ENCODE results near the gene FIG4. TPM values are rescaled to one million over a fixed set of nuclear protein-coding genes. Genes with fewer than 3 reads are reported as not detected.
"Not testable (repeated sequence)": the region's sequence is repeated elsewhere in the genome, so short reads cannot be mapped to it uniquely, and the experiment has no call there.

Gene FIG4
- total and polyA plus RNA-seq, 4 donors, result 10.8 to 20.4 (median 15.5) TPM

GRCh38 chr6:109676724-109677123 lies 14.4 kb upstream of the FIG4 start:
- Histone ChIP-seq H3K4me3 (no peak overlapping the region), H3K4me1 (ENCODE audit: control insufficient read depth in 5 of 5, insufficient read depth in 5 of 5, low read length in 5 of 5) (peaks cover 0 to 4% (median 0%) of the 10 kb centered on the region in 5 donors), H3K9me3 (ENCODE audit: control insufficient read depth in 4 of 4, insufficient read depth in 3 of 4, low read length in 3 of 4) (no peaks in the 10 kb centered on the region), H3K27me3 (ENCODE audit: control insufficient read depth in 3 of 3, insufficient read depth in 3 of 3, low read length in 2 of 3) (no peaks in the 10 kb centered on the region), H3K9ac (ENCODE audit: insufficient read depth in 1 of 2, low read length in 2 of 2) (no peak overlapping the region), H3K27ac (ENCODE audit: low read depth in 1 of 2, low read length in 1 of 2) (no peak overlapping the region), H3K36me3 (ENCODE audit: control insufficient read depth in 4 of 4, insufficient read depth in 4 of 4, low read length in 4 of 4) (no peaks in the 10 kb centered on the region)
- DNase-seq (no peak), ATAC-seq (ENCODE audit: insufficient read depth, low FRiP score) (no peak)
- WGBS, 2 donors, result 89 to 93% methylated on average over 1 of the region's 1 CpG
- TF ChIP-seq CTCF (IDR thresholded peaks at IDR 0.05; ENCODE audit: control extremely low read depth, extremely low read depth), result no peak

- Histone ChIP-seq H3K27ac (ENCODE audit: low read depth in 1 of 2, low read length in 1 of 2) (no peak overlapping the region), H3K4me1 (ENCODE audit: control insufficient read depth in 5 of 5, insufficient read depth in 5 of 5, low read length in 5 of 5) (peaks cover 0 to 4% (median 0%) of the 10 kb centered on the region in 5 donors), H3K27me3 (ENCODE audit: control insufficient read depth in 3 of 3, insufficient read depth in 3 of 3, low read length in 2 of 3) (no peaks in the 10 kb centered on the region), H3K9me3 (ENCODE audit: control insufficient read depth in 4 of 4, insufficient read depth in 3 of 4, low read length in 3 of 4) (no peaks in the 10 kb centered on the region), H3K9ac (ENCODE audit: insufficient read depth in 1 of 2, low read length in 2 of 2) (no peak overlapping the region), H3K4me3 (no peak overlapping the region), H3K36me3 (ENCODE audit: control insufficient read depth in 4 of 4, insufficient read depth in 4 of 4, low read length in 4 of 4) (no peaks in the 10 kb centered on the region)
- ATAC-seq (ENCODE audit: insufficient read depth, low FRiP score), result no peak
- no peak for DNase-seq
- TF ChIP-seq CTCF (IDR thresholded peaks at IDR 0.05; ENCODE audit: control extremely low read depth, extremely low read depth), result no peak
- 74 to 76% methylated on average over 4 of the region's 4 CpGs for WGBS, 2 donors
Observed at GRCh38 chr6:109678240-109678639, 12.9 kb upstream of the FIG4 start.

- not testable (repeated sequence) for H3K9ac ChIP-seq (ENCODE audit: insufficient read depth in 1 of 2, low read length in 2 of 2); H3K4me1 ChIP-seq (ENCODE audit: control insufficient read depth in 5 of 5, insufficient read depth in 5 of 5, low read length in 5 of 5); H3K27ac ChIP-seq (ENCODE audit: low read depth in 1 of 2, low read length in 1 of 2); H3K36me3 ChIP-seq (ENCODE audit: control insufficient read depth in 4 of 4, insufficient read depth in 4 of 4, low read length in 4 of 4); H3K9me3 ChIP-seq (ENCODE audit: control insufficient read depth in 4 of 4, insufficient read depth in 3 of 4, low read length in 3 of 4); H3K27me3 ChIP-seq (ENCODE audit: control insufficient read depth in 3 of 3, insufficient read depth in 3 of 3, low read length in 2 of 3); H3K4me3 ChIP-seq
- DNase-seq, result peak; percentile 24 to 59 (median 53)
- WGBS, 2 donors, result 64 to 78% methylated on average over 14 to 15 of the region's 15 CpGs
- ATAC-seq (ENCODE audit: insufficient read depth, low FRiP score), result peak; percentile 69
Observed at GRCh38 chr6:109678661-109679505, 12.2 kb upstream of the FIG4 start.

- WGBS, 2 donors, result 95 to 100% methylated on average over 1 of the region's 1 CpG
- no peak for TF ChIP-seq CTCF (IDR thresholded peaks at IDR 0.05; ENCODE audit: control extremely low read depth, extremely low read depth)
- Histone ChIP-seq H3K4me1 (ENCODE audit: control insufficient read depth in 5 of 5, insufficient read depth in 5 of 5, low read length in 5 of 5) (peaks cover 0 to 9% (median 0%) of the 10 kb centered on the region in 5 donors), H3K27me3 (ENCODE audit: control insufficient read depth in 3 of 3, insufficient read depth in 3 of 3, low read length in 2 of 3) (no peaks in the 10 kb centered on the region), H3K27ac (ENCODE audit: low read depth in 1 of 2, low read length in 1 of 2) (no peak overlapping the region), H3K9me3 (ENCODE audit: control insufficient read depth in 4 of 4, insufficient read depth in 3 of 4, low read length in 3 of 4) (no peaks in the 10 kb centered on the region), H3K4me3 (no peak overlapping the region), H3K36me3 (ENCODE audit: control insufficient read depth in 4 of 4, insufficient read depth in 4 of 4, low read length in 4 of 4) (no peaks in the 10 kb centered on the region), H3K9ac (ENCODE audit: insufficient read depth in 1 of 2, low read length in 2 of 2) (no peak overlapping the region)
- no peak for ATAC-seq (ENCODE audit: insufficient read depth, low FRiP score)
- DNase-seq, result no peak
Observed at GRCh38 chr6:109686566-109687265, 4.4 kb upstream of the FIG4 start.

Measured in lung (tissue), 12 donors.